ENCODE measurements around the gene SUFU. TPM values are rescaled to one million over a fixed set of nuclear protein-coding genes. Genes with fewer than 3 reads are reported as not detected.

Gene SUFU
- total and polyA plus RNA-seq, 2 of the 8 experiments (the other 6 are each of a cell fraction or from before 2014, with no cell fraction given): 7.0 to 10.8 TPM

DNA sequence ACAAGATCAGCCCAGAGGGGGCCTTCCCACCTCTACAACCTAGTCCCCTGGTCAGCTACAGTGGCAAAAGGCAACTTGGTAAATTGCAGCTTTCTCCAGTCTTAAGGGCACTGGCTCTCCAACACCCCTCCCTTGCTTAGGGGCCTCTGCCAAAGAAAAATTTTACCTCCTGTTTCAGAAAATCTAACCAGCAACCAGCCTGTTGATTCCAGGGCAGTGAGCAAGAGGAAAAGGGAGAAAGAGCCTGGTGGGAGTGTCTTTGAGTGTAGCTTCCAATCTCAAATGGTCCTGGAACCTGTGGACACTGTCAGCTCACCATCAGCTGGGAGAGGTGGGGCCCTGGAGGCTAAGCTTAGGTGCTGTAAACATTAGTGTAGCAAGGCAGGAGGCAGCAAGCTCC lies 24.1 kb upstream of the SUFU start:
- H3K9ac ChIP-seq (replicated peaks in 1 of 4; ENCODE audit: extremely low read depth in 1 of 4, low read depth in 3 of 4, low read length in 3 of 4): no peak overlapping the region

More for the DNA sequence above, 24.1 kb upstream of the SUFU start:
- TF ChIP-seq ASH2L (IDR thresholded peaks at IDR 0.05; ENCODE audit: low read length) (no peak), RNF2 (IDR thresholded peaks at IDR 0.05; ENCODE audit: borderline replicate concordance, low read depth, low read length, missing control alignments, poor library complexity, severe bottlenecking) (no peak)
- TF ChIP-seq, protein P1, sequence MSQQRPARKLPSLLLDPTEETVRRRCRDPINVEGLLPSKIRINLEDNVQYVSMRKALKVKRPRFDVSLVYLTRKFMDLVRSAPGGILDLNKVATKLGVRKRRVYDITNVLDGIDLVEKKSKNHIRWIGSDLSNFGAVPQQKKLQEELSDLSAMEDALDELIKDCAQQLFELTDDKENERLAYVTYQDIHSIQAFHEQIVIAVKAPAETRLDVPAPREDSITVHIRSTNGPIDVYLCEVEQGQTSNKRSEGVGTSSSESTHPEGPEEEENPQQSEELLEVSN (IDR thresholded peaks at IDR 0.05): no peak
- Histone ChIP-seq H3K23ac (ENCODE audit: insufficient read length) (no peak overlapping the region), H3K36me3 (ENCODE audit: control insufficient read depth in 2 of 4, insufficient read depth in 4 of 4, low read length in 3 of 4) (peaks cover 17 to 41% (median 29%) of the 10 kb centered on the region in 4 experiments), H4K8ac (ENCODE audit: extremely low read depth, insufficient read depth, low read length) (no peak overlapping the region), H3K9me3 (ENCODE audit: insufficient read depth in 2 of 2, low read depth in 1 of 2, low read length in 1 of 2) (no peaks in the 10 kb centered on the region), H3K27ac (ENCODE audit: low read depth, low read length) (no peak overlapping the region), H2BK20ac (ENCODE audit: low read length) (no peak overlapping the region), H2BK5ac (ENCODE audit: low read depth, low read length) (no peak overlapping the region), H3K4me3 (ENCODE audit: extremely low read depth in 1 of 4, insufficient read depth in 2 of 4, low read depth in 3 of 4, low read length in 4 of 4) (no peak overlapping the region), H4K91ac (replicated peaks; ENCODE audit: insufficient read length, low read length) (no peak overlapping the region), H4K5ac (ENCODE audit: insufficient read length, low read depth, low read length) (no peak overlapping the region), H3K14ac (ENCODE audit: insufficient read length) (no peak overlapping the region), H3K56ac (replicated peaks; ENCODE audit: insufficient read length, low read depth, low read length) (no peak overlapping the region), H2BK12ac (ENCODE audit: low read depth, low read length) (no peak overlapping the region), H3K79me2 (ENCODE audit: control insufficient read depth in 1 of 2, insufficient read depth in 2 of 2, low read length in 2 of 2) (no peaks in the 10 kb centered on the region), H2BK15ac (ENCODE audit: low read length) (no peak overlapping the region), H3K27me3 (replicated peaks in 1 of 4; ENCODE audit: control insufficient read depth in 3 of 4, extremely low read depth in 1 of 4, insufficient read depth in 3 of 4, low read length in 3 of 4) (no peaks in the 10 kb centered on the region; a peak in 1 of 7 replicates), H3K23me2 (ENCODE audit: low read depth, low read length) (no peaks in the 10 kb centered on the region), H3K4me1 (replicated peaks in 1 of 4; ENCODE audit: control insufficient read depth in 3 of 4, insufficient read depth in 4 of 4, low read length in 3 of 4) (no peaks in the 10 kb centered on the region), H3K4ac (replicated peaks; ENCODE audit: insufficient read length, low read depth, low read length) (no peak overlapping the region), H4K20me1 (replicated peaks in 1 of 2; ENCODE audit: control insufficient read depth in 1 of 2, insufficient read depth in 2 of 2, low read length in 2 of 2) (peaks cover 0 to 13% of the 10 kb centered on the region in 2 experiments), H2AFZ (ENCODE audit: low read length) (no peak overlapping the region), H2AK5ac (ENCODE audit: low read depth, low read length) (no peak overlapping the region), H3K79me1 (ENCODE audit: low read depth, low read length) (no peaks in the 10 kb centered on the region), H3K18ac (ENCODE audit: extremely low read depth, low read length) (no peak overlapping the region), H2BK120ac (replicated peaks; ENCODE audit: low read depth, low read length) (no peak overlapping the region), H3K4me2 (ENCODE audit: insufficient read depth in 1 of 2, low read depth in 2 of 2, low read length in 2 of 2) (no peak overlapping the region)
- no peak for FAIRE-seq
- no peak for DNase-seq (ENCODE audit: low read depth in 1 of 2, low spot score in 2 of 2)
- CTCF ChIA-PET (ENCODE audit: partially characterized antibody): interaction anchor here (0.9 to 8.1 kb wide), 32 partner anchors 10 to 326 kb away, joined by 3 to 77 read pairs (median 6); partner anchors contain the start of genes C10orf95 and FBXL15
- POLR2A ChIA-PET (ENCODE audit: partially characterized antibody): interaction anchor here (1.1 to 2.7 kb wide), 5 partner anchors 16 to 86 kb away, joined by 3 to 11 read pairs (median 4); no protein-coding TSS in a partner anchor

Measured in H1 (cell line).